Dendritic cell treated with granulocyte-macrophage colony-stimulating factor and Interleukin-4, amounts not matched to agents 40 ng/mL and 50 ng/mL, for 4 days (primary cell): ENCODE data around the gene OTULIN.

ENCODE experiments used
- H3K27ac Mint-ChIP-seq: one replicate; pipeline ENCODE4 v1.8.0; 2022; ENCODE audit warnings: mild to moderate bottlenecking, mixed read lengths
- H3K27me3 Mint-ChIP-seq: one replicate; pipeline ENCODE4 v1.8.0; 2022; ENCODE audit warnings: mild to moderate bottlenecking, mixed read lengths
- H3K36me3 Mint-ChIP-seq: one replicate; pipeline ENCODE4 v1.8.0; 2022; ENCODE audit warnings: low read depth, mixed read lengths
- H3K4me1 Mint-ChIP-seq: one replicate; pipeline ENCODE4 v1.8.0; 2022; ENCODE audit warnings: low read depth, mixed read lengths
- H3K4me3 Mint-ChIP-seq: one replicate; pipeline ENCODE4 v1.8.0; 2022; ENCODE audit warnings: mild to moderate bottlenecking, moderate library complexity, mixed read lengths
- H3K9me3 Mint-ChIP-seq: one replicate; pipeline ENCODE4 v1.8.0; 2022; ENCODE audit warnings: mixed read lengths
- intact Hi-C: fragments of 100-400 bp; cut with micrococcal nuclease; formaldehyde crosslinking; loops from one replicate; pipeline ENCODE4 v1.15.0; 2022

Gene OTULIN

GRCh38 chr5:14724633-14725032 lies 60.1 kb downstream of the OTULIN start:
- intact Hi-C loops = loop anchor here (5.0 to 10.0 kb wide), 2 partner anchors 220 to 278 kb away; no protein-coding TSS in a partner anchor
- Mint-ChIP-seq H3K27me3 (peaks cover 5% of the 10 kb centered on the region), H3K9me3 (no peaks in the 10 kb centered on the region), H3K36me3 (peaks cover 35% of the 10 kb centered on the region), H3K4me3 (no peak overlapping the region), H3K27ac (peak overlapping the region; percentile 84), H3K4me1 (peaks cover 60% of the 10 kb centered on the region)

- H3K27ac Mint-ChIP-seq = peak overlapping the region; percentile 84
- intact Hi-C loops = loop anchor here (2.0 to 10.0 kb wide), 3 partner anchors 145 to 276 kb away; partner anchors contain the start of gene ANKH
- H3K27me3 Mint-ChIP-seq = peaks cover 5% of the 10 kb centered on the region
- H3K9me3 Mint-ChIP-seq = no peaks in the 10 kb centered on the region
- peaks cover 43% of the 10 kb centered on the region for H3K36me3 Mint-ChIP-seq
- H3K4me3 Mint-ChIP-seq = no peak overlapping the region
- peaks cover 53% of the 10 kb centered on the region for H3K4me1 Mint-ChIP-seq
Observed at GRCh38 chr5:14726066-14726838, 61.7 kb downstream of the OTULIN start.

DNA sequence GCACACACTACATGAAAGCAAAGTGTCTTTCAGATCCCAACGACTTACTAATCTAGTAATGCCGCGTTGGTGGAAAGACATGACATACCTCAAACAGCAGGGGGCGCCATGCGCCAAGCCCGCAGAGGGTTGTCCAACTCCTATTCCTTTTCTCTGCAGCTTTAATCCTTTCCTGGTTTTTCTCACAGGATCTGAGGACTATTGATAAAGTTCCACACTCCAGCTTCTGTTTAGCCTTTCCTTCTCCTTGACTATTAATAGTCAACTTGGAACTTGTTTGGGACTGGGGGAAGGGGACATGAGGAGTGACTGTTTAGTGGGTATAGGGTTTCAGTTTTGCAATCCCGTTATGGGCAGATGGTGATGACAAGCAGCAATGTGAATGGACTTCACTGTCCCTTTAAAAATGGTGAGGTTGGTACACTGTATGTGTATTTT lies 62.9 kb downstream of the OTULIN start:
- Mint-ChIP-seq H3K27me3 (peaks cover 5% of the 10 kb centered on the region), H3K27ac (no peak overlapping the region), H3K36me3 (peaks cover 54% of the 10 kb centered on the region), H3K4me1 (peaks cover 45% of the 10 kb centered on the region), H3K4me3 (no peak overlapping the region), H3K9me3 (no peaks in the 10 kb centered on the region)
- intact Hi-C loops = loop anchor here (2.0 to 10.0 kb wide), 3 partner anchors 143 to 275 kb away; partner anchors contain the start of gene ANKH

DNA sequence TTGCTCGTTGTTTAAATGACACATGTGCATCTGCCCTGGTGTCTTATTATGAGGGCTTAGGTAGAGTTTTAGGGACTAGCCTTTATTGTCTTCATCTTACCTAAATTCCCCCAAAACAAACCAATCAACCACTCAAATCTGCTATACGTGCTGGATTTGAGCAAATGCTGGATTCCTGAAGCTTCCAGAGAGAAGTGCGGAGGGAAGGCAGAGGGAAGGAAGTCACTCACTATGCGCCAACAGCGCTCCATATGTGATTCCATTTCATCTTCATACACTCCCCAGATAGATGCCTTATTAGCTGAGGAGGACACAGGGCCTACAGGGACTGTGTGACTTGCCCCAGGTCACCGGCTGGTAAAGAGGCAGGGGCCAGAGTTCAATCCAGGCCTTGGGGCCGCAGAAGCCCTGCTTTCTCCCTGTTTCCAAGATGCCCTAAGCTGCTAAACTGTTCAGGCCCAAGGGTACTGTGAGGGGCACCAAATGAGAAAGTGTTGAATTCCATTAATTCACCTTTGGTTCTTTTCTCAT lies 63.5 kb downstream of the OTULIN start:
- peaks cover 5% of the 10 kb centered on the region for H3K27me3 Mint-ChIP-seq

GRCh38 chr5:14728459-14728938 lies 64.0 kb downstream of the OTULIN start:
- Mint-ChIP-seq H3K4me3 (no peak overlapping the region), H3K9me3 (no peaks in the 10 kb centered on the region), H3K27me3 (peaks cover 5% of the 10 kb centered on the region), H3K36me3 (peaks cover 65% of the 10 kb centered on the region), H3K27ac (no peak overlapping the region), H3K4me1 (peaks cover 34% of the 10 kb centered on the region)
- intact Hi-C loops = loop anchor here (5.0 to 10.0 kb wide), 2 partner anchors 216 to 274 kb away; no protein-coding TSS in a partner anchor

More for the DNA sequence above, 63.5 kb downstream of the OTULIN start:
- Mint-ChIP-seq H3K4me3 (no peak overlapping the region), H3K9me3 (no peaks in the 10 kb centered on the region), H3K36me3 (peaks cover 60% of the 10 kb centered on the region), H3K27ac (no peak overlapping the region), H3K4me1 (peaks cover 39% of the 10 kb centered on the region)
- intact Hi-C loops = loop anchor here (2.0 to 10.0 kb wide), 3 partner anchors 143 to 274 kb away; partner anchors contain the start of gene ANKH

- Mint-ChIP-seq H3K27me3 (peaks cover 5% of the 10 kb centered on the region), H3K4me3 (no peak overlapping the region), H3K36me3 (peaks cover 77% of the 10 kb centered on the region), H3K9me3 (no peaks in the 10 kb centered on the region), H3K27ac (peak overlapping the region; percentile 42), H3K4me1 (peaks cover 22% of the 10 kb centered on the region)
- intact Hi-C loops = loop anchor here (5.0 to 10.0 kb wide), 2 partner anchors 215 to 273 kb away; no protein-coding TSS in a partner anchor
Observed at GRCh38 chr5:14729448-14730385, 65.2 kb downstream of the OTULIN start.

DNA sequence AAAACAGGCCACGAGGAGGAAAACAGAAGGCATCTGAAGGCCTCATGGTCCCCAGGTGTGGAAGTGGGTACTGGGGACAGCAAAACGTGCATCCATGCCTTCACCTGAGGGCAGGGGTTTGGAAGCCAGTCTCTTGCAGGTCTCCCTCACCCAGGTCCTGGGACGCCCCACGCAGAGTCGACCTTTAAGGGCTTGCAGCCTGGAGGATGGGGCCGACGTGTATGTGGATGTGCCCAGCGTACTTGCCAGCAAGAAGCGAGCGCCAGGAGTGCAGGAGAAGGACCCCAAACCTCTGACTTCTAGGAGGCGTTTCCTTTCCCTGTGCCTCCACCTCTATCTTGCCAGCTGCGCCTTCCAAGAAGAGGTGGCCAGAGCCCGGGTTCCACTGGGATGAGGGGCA lies 65.9 kb downstream of the OTULIN start:
- Mint-ChIP-seq H3K27ac (no peak overlapping the region), H3K27me3 (peaks cover 5% of the 10 kb centered on the region), H3K4me3 (no peak overlapping the region), H3K9me3 (no peaks in the 10 kb centered on the region), H3K36me3 (peaks cover 80% of the 10 kb centered on the region), H3K4me1 (peaks cover 14% of the 10 kb centered on the region)
- intact Hi-C loops = no loop called here

DNA sequence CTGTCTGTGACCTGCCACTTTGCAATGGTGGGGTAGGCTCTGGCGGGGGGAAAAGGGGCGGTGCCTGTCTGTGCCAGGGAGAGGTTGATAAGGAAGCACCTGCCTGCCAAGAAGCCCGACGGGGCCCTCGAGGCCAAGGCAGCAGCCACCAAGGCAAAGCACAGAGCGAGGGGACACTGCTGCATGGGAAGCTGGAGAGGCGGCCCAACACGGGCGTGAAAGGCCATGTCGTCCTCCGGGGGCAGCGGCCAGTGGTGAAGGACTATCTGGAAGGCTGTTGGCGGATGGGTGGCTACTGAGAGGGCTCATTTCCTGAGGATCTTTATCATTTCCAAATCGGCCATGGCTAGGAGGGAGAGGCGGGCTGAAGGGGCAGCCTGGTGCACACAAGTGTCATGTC lies 66.4 kb downstream of the OTULIN start:
- peaks cover 5% of the 10 kb centered on the region for H3K27me3 Mint-ChIP-seq
- H3K9me3 Mint-ChIP-seq = no peaks in the 10 kb centered on the region
- intact Hi-C loops = no loop called here
- peaks cover 78% of the 10 kb centered on the region for H3K36me3 Mint-ChIP-seq
- H3K27ac Mint-ChIP-seq = no peak overlapping the region
- peaks cover 14% of the 10 kb centered on the region for H3K4me1 Mint-ChIP-seq
- no peak overlapping the region for H3K4me3 Mint-ChIP-seq

DNA sequence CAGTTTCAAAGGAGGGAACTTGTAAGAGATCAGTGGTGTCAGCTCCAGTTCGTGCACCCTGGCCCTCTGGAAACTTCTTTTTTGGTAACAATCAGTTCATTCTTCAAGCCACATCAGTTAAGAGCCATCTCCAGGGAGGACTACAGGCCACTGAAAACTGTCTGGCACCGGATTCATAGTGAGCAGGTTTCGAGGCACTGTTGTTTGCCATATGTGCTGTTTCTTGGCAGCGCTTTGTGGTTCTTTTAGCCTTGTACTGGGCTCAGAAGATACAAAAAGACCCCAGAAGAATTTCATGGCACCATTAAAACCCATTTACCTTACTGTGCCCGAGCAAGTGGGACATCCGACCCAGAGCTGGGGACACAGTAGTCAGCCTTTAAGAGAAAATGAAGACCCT lies 68.5 kb downstream of the OTULIN start:
- Mint-ChIP-seq H3K9me3 (no peaks in the 10 kb centered on the region), H3K27me3 (no peaks in the 10 kb centered on the region), H3K4me1 (peaks cover 13% of the 10 kb centered on the region), H3K36me3 (peaks cover 87% of the 10 kb centered on the region), H3K4me3 (no peak overlapping the region), H3K27ac (no peak overlapping the region)
- intact Hi-C loops = no loop called here

GRCh38 chr5:14733661-14734060 lies 69.1 kb downstream of the OTULIN start:
- Mint-ChIP-seq H3K36me3 (peaks cover 90% of the 10 kb centered on the region), H3K27ac (no peak overlapping the region), H3K4me3 (no peak overlapping the region), H3K4me1 (peaks cover 14% of the 10 kb centered on the region), H3K9me3 (no peaks in the 10 kb centered on the region), H3K27me3 (no peaks in the 10 kb centered on the region)
- intact Hi-C loops = no loop called here

DNA sequence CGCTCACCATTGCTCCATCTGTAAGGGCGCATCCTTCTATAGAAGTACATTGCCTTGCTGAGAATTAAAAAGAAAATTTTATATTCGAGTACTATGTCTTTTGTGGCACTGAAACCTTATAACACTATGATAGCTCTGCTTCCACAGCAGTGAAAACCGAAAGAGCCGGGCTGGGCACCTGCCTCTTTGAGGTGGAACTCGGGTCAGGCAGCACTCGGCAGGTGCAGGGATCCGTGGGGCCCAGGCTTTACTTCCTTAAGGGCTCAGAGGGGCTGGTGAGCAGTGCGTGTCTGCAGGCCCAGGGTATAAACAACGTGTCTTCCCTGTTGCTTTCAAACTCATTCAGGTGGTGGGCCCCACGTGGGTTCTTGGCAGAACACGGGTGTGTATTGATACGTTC lies 69.9 kb downstream of the OTULIN start:
- no peak overlapping the region for H3K27ac Mint-ChIP-seq
- H3K4me1 Mint-ChIP-seq = peaks cover 22% of the 10 kb centered on the region
- no peak overlapping the region for H3K4me3 Mint-ChIP-seq
- no peaks in the 10 kb centered on the region for H3K9me3 Mint-ChIP-seq
- intact Hi-C loops = no loop called here
- H3K27me3 Mint-ChIP-seq = no peaks in the 10 kb centered on the region
- H3K36me3 Mint-ChIP-seq = peaks cover 87% of the 10 kb centered on the region

DNA sequence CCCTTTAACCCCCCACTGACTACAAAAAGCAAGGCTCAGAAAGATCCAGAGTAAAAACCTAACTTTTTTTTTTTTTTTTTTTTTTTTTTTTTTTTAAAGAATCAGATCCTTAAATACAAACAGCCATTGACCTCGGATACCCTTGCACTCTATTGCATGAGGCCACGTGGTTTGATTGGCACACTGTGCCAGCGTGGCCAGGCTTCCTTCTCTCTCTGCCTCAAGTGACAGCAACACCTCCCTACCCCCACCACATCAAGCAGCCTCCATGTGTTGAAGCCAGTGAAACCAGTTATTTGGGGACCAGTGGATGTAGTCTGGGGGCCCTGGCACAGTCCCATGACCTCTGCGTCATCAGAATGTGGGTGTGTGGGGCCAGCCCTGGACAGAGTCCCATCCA lies 71.4 kb downstream of the OTULIN start:
- Mint-ChIP-seq H3K27ac (peak overlapping the region; percentile 37), H3K9me3 (no peaks in the 10 kb centered on the region), H3K4me1 (peaks cover 32% of the 10 kb centered on the region), H3K36me3 (peaks cover 80% of the 10 kb centered on the region), H3K4me3 (no peak overlapping the region), H3K27me3 (no peaks in the 10 kb centered on the region)
- intact Hi-C loops = no loop called here

DNA sequence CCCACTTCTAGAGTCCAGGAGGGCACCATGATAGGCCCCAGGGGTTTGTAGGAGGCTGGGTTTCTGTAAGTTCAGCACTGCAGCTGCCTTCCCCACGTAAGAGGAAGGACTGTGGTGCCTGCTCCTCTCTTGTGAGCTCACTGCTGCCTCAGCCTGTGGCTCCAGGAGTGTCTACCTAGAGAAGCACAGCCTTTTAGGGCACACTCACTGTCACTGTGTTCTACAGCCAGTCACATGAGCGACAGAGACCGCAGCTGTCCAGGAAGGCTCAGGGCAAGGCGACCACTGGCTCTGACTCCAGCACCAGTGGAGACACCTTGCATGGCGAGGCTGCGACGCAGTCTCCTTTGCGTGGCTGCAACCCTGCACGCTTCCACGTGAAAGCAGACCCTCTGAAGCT lies 72.8 kb downstream of the OTULIN start:
- intact Hi-C loops = no loop called here
- no peaks in the 10 kb centered on the region for H3K9me3 Mint-ChIP-seq
- no peak overlapping the region for H3K4me3 Mint-ChIP-seq
- peaks cover 35% of the 10 kb centered on the region for H3K4me1 Mint-ChIP-seq
- H3K27ac Mint-ChIP-seq = no peak overlapping the region
- H3K36me3 Mint-ChIP-seq = peaks cover 80% of the 10 kb centered on the region
- no peaks in the 10 kb centered on the region for H3K27me3 Mint-ChIP-seq
